NCI-H345 treated with DMSO at 0.1 percent for 48 hours (cell line): ENCODE data around the gene COX8C.
"Not testable (repeated sequence)": the region's sequence is repeated elsewhere in the genome, so short reads cannot be mapped to it uniquely, and the experiment has no call there.

Experiments
- DNase-seq: peaks from one replicate; lab custom pipeline; 2025; ENCODE audit not compliant: unreplicated experiment; lab: John Stamatoyannopoulos, UW

The COX8C gene

DNA sequence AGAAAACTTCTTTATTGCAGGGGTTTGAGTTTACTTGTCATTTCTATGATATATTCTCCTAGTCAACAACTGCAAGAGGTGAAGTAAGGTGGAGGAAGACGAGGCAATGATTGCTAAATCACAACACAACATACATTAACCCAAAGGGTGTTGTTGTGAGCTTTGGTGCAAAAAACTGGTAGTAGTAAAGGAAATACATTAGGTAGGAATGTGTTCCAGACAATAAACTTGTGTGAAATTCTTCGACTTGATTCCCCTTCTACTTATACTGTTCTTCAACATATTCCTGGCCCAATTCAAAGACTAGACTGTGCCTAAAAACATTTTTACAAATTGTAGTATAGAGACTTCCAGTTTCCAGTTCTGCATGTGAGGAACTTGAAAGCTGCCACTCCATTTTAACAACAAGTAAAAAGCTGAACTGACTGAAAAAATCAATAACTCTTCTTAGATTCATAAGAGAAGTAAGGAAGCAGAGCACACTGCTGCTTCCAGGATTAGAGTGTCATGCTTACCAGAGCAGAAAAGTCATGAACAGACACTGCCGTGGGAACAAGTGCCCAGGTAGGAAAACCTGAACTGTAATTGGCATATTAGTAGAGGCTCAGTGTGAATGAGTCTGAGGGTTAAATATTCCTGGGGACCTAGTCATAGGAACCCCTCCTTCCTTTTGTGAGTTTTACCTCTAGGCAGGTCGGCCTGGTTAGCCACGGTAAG lies 22.2 kb downstream of the COX8C start:
- DNase-seq, result no peak

DNA sequence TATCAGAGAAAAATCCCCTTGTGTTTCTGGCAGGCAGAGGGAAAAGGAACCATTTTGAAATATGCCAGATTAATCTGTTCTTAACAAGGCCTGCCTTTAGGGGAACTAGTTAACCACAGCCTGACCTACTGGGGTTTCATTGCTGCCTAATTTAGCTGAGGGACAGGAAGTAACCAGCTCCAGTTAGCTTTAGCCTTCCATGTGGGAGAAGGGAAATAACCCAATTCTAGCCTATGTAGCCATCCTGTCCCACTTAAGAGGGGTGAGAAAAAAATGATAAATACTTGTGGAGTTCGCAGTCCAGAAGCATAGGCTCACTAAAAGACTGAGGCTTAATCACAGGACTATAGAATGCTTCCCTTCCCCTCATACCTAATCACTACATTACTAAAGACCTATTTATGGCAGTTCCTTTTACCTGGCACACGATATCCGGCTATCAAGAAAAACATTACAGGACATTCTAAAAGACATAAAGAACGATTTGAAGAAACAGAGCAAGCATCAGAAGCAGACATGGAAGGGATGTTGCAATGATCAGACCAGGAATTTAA lies 22.8 kb downstream of the COX8C start:
- no peak for DNase-seq

DNA sequence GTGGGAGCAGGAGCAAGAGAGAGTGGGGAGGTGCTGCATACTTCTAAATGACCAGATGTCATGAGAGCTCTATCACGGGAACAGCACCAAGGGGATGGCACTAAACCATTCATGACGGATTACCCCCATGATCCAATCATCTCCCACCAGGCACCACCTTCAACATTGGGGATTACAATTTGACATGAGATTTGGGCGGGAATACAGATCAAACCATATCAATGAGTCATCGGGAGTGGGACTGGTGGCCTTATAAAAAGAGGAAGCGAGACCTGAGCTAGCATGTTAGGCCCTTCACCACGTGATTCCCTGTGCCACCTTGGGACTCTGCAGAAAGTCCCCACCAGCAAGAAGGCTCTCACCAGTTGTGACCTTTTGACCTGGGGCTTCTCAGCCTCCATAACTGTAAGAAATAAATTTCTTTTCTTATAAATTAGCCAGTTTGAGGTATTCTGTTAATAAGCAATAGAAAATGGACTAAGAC lies 28.7 kb downstream of the COX8C start:
- no peak for DNase-seq

DNA sequence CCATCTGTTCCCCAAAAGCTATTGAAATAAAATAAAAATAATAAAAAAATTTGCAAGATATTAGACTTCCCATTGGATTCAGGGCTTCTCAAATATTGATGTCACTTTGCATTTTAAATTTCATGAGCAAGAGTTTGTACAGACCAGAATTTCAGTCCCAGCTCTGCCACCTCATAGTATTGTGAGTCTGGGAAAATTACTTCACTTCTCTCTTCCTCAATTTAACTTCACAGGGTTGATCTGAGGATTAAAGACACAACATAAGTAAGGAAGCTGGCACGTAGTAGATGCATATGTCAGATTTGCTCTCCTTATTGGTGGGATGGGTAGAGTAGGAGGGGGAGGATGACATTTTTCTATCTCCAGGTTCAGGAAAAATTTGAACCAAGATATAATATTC lies 32.8 kb downstream of the COX8C start:
- no peak for DNase-seq

DNA sequence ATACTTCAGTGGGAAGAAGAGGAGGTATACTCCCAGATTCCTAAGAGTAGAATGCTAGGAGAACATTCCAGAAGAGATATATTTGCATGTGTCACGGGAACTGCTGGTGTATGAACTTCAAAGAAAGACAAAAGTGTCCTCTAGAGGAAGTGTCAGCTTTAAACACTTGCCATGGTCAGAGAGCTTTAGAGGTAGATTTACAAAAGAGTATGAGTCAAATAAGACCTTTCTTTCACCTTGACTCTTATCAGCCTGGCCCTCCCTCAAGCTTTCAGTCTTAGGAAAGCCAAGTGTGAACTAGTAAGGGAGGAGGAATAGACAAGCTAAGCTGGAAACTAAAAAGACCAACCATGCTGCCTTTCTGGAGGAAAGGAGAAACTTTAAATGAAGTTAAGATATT lies 34.7 kb downstream of the COX8C start:
- no peak for DNase-seq

DNA sequence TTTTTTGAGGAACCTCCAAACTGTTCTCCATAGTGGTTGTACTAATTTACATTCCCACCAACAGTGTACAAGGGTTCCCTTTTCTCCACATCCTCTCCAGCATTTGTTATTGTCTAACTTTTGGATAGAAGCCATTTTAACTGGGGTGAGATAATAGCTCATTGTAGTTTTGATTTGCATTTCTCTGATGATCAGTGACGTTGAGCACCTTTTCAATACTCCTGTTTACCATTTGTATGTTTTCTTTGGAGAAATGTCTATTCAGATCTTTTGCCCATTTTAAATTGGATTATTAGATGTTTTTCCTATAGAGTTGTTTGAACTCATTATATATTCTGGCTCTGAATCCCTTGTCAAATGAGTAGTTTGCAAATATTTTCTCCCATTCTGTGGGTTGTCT lies 37.3 kb downstream of the COX8C start:
- not testable (repeated sequence) for DNase-seq

DNA sequence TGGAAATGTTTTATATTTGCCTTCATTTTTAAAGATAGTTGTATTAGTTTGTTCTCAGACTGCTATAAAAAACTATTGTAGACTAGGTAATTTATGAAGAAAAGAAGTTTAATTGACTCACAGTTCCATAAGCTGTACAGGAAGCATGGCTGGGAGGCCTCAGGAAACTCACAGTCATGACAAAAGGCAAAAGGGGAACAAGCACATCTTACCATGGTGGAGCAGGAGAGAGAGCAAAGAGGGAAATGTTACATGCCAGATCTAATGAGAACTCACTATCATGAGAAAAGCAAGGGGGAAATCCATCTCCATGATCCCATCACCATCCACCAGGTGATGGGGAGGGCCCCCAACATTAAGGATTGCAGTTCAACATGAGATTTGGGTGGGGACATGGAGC lies 48.2 kb downstream of the COX8C start:
- no peak for DNase-seq

DNA sequence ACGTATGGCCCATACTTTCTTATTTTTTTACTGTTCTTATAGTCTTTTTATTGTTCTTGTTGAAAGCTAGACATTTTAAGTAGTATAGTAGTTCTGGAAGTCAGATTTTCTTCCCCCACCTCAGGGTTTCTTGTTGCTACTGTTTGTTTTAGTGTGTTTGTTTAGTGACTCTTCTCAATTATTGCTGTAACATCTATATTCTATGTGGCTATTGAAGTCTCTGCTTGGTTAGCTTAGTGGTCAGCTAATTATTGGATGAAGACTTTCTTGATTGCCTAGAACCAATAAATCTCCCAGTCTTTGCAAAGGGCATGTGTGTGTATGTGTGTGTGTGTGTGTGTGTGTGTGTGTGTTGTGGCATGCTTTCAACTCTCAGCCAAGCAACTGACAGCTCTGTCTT lies 49.5 kb downstream of the COX8C start:
- no peak for DNase-seq
